AG04450 (cell line): ENCODE measurements around the gene AFG3L2. TPM values are rescaled to one million over a fixed set of nuclear protein-coding genes. Genes with fewer than 3 reads are reported as not detected.

Source experiments
- CTCF ChIA-PET: fragments of 300-600, 350-600 bp; formaldehyde crosslinking; extraction: SDS; loops from one replicate; lab custom pipeline; 2022; ENCODE audit warnings: antibody characterized with exemption, inconsistent platforms; lab: Charles Lee
- POLR2A ChIA-PET: fragments of 350-600 bp; formaldehyde crosslinking; extraction: SDS; loops from one replicate; lab custom pipeline; 2021; ENCODE audit warnings: antibody characterized with exemption, inconsistent platforms; lab: Yijun Ruan, JAX
- DNase-seq: peaks from one replicate; pipeline ENCODE4 v3.0.0-alpha.2; 2011; ENCODE audit warnings: low read depth, low spot score
- H3K27ac ChIP-seq: one replicate; pipeline ENCODE4 v1.5.1; 2012; ENCODE audit warnings: low read depth, low read length, control low read depth
- H3K27me3 ChIP-seq: one replicate; pipeline ENCODE4 v1.6.0; 2012; ENCODE audit warnings: low read length; ENCODE audit not compliant: control insufficient read depth, insufficient read depth
- H3K4me3 ChIP-seq: 2 replicates; pipeline ENCODE4 v1.5.1; 2011; ENCODE audit warnings: mild to moderate bottlenecking, low read depth, low read length, control low read depth
- H3K9me3 ChIP-seq: 2 replicates; pipeline ENCODE4 v1.5.1; 2012; ENCODE audit warnings: low read length; ENCODE audit not compliant: control insufficient read depth, insufficient read depth
- polyA plus RNA-seq: library from polyadenylated mRNA; depleted of rRNA; stranded (reverse); fragments of >200 nt; gene quantifications from 2 replicates; pipeline ENCODE4 v1.2.3, GENCODE V29; 2011
- TF ChIP-seq, protein P1 (sequence below): IDR thresholded peaks from 2 replicates; pipeline ENCODE4 v1.5.1; 2011; ENCODE audit warnings: low read depth, low read length, control low read depth, inconsistent platforms

AFG3L2 gene
- polyA plus RNA-seq, 1 experiment = 38.0 TPM

DNA sequence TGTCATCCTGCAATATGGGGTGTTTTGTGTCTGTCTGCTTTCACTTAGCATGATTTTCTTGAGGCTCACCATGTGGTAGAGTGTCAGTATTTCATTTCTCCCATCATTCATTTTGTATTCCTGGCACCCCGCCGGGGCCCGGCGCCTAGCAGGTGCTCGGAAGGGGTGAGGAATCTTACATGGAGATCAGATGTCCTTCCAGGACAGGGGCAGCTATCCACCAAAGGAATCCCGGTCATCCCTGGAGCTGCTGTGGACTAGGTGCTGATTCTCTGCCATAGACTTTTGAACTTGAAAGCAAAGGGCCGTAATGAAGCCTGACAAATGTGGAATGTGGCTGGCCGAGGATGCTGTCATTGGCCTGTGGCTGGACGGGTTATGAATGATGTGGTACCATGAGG lies 33.1 kb upstream of the AFG3L2 start:
- Histone ChIP-seq H3K27me3 (no peaks in the 10 kb centered on the region), H3K27ac (no peak overlapping the region), H3K4me3 (no peak overlapping the region), H3K9me3 (no peaks in the 10 kb centered on the region; the same call in 1 of the 2 replicates)
- CTCF ChIA-PET = interaction anchor here (0.6 kb wide), 1 partner anchor 243 kb away, joined by 3 read pairs; no protein-coding TSS in a partner anchor
- POLR2A ChIA-PET = no interaction called here
- TF ChIP-seq, protein P1, sequence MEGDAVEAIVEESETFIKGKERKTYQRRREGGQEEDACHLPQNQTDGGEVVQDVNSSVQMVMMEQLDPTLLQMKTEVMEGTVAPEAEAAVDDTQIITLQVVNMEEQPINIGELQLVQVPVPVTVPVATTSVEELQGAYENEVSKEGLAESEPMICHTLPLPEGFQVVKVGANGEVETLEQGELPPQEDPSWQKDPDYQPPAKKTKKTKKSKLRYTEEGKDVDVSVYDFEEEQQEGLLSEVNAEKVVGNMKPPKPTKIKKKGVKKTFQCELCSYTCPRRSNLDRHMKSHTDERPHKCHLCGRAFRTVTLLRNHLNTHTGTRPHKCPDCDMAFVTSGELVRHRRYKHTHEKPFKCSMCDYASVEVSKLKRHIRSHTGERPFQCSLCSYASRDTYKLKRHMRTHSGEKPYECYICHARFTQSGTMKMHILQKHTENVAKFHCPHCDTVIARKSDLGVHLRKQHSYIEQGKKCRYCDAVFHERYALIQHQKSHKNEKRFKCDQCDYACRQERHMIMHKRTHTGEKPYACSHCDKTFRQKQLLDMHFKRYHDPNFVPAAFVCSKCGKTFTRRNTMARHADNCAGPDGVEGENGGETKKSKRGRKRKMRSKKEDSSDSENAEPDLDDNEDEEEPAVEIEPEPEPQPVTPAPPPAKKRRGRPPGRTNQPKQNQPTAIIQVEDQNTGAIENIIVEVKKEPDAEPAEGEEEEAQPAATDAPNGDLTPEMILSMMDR = no peak
- DNase-seq = no peak

DNA sequence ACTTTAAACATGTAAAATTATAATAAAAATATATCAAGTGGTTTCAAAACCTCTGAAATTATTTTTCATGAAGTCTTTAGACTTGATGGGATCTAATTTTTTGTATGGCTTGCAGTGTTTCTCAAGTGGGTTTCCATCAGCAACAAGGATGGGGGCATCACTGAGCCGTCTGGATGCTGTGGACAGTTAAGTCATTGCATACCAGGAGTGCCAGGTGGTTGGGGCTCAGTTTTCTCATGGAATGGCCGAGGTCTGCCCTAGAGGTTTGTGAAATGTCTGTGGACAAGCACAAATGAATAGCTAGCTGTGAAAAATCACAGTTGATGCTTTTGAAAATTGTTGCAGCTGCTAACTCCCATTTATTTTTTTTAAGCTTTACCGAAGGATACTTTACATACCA lies 32.4 kb upstream of the AFG3L2 start:
- no peak for DNase-seq
- ChIA-PET POLR2A (no interaction called here), CTCF (interaction anchor here (0.6 kb wide), 1 partner anchor 244 kb away, joined by 3 read pairs; no protein-coding TSS in a partner anchor)
- no peaks in the 10 kb centered on the region; the same call in 1 of the 2 replicates for H3K9me3 ChIP-seq
- no peaks in the 10 kb centered on the region for H3K27me3 ChIP-seq
- H3K4me3 ChIP-seq = no peak overlapping the region
- H3K27ac ChIP-seq = no peak overlapping the region
- TF ChIP-seq, protein P1 = no peak

DNA sequence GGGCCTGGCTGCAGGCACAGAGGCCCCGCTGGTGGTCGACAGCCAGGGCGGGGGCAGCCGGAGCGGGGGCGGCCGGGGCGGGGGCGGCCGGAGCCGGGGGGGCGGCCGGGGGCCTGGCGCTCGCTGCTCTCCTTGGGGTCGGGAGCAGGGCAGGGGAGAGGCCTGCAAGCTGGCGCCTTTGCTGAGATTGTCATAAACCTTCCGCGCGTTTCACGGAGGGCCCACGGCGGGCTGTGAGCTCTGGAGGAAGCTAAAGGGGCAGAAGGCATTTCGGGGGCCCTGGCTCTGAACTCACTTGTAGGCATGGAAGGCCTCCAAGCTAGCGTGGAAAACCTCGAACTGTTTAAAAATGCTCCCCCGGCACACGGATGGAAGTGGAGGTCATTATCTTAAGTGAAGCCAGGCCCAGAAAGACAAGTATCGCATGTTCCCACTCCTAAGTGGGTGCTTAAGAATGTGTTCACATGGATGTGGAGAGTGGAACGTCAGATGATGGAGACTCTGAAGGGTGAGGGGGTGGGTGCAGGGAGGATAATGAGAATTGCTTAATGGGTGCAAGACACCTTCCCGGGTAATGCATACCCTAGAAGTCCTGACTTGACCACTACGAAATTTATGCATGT lies 31.3 kb upstream of the AFG3L2 start:
- no peaks in the 10 kb centered on the region for H3K27me3 ChIP-seq
- TF ChIP-seq, protein P1 = no peak
- H3K9me3 ChIP-seq = no peaks in the 10 kb centered on the region; the same call in 1 of the 2 replicates
- no peak for DNase-seq
- H3K27ac ChIP-seq = peak overlapping the region; percentile 49
- CTCF ChIA-PET = interaction anchor here (6.9 kb wide), 1 partner anchor 16 kb away, joined by 63 read pairs; no protein-coding TSS in a partner anchor
- peak overlapping the region; percentile 63 for H3K4me3 ChIP-seq
- POLR2A ChIA-PET = interaction anchor here (0.6 to 1.3 kb wide), 5 partner anchors 12 to 294 kb away, joined by 3 to 8 read pairs (median 4); partner anchors contain the start of gene CEP76

DNA sequence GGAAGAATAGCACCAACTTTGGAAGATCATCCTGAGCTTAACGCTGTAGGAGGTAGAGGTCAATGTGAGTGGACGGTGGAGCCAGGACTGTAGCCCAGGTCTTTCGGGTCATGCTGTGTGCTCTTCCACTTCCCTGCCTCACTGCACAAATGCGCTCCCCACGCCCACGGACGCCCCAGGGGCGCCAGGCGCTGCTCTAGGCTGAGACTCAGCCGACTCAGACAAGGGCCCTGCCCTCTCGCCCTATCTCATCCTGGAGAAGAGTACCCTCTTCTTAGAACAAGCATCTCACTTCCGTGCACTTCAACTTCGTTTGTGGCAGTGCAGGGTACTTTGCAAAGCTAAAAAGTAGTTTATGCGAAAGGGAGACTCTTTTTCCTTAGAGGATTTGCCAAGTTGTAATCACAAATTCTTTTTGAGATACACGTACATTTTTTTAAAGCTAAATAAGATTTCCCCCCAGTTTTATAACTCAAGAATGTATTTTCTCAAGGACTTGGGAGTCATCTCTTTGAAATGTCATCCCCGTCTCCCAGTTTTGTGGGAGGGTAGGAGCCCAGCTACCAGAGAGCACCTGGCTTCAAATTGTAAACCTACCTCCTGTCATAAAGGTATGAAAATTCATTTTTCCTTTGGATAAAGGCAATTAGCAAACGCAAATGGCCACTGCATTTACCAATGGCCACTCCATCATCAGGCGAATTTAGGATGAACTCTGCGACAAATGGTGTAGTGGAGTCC lies 29.5 kb upstream of the AFG3L2 start:
- no peak for DNase-seq
- Histone ChIP-seq H3K9me3 (no peaks in the 10 kb centered on the region; the same call in 1 of the 2 replicates), H3K4me3 (no peak overlapping the region), H3K27ac (no peak overlapping the region), H3K27me3 (no peaks in the 10 kb centered on the region)
- ChIA-PET POLR2A (no interaction called here), CTCF (interaction anchor here (6.9 kb wide), 1 partner anchor 14 kb away, joined by 63 read pairs; no protein-coding TSS in a partner anchor)
- TF ChIP-seq, protein P1 = no peak
